OCI-LY1 (cell line): ENCODE data around the gene TK2.

Source experiments
- CTCF ChIP-seq: fragments of 200-600 bp; sonication (generic), shearing (Covaris generic); IDR thresholded peaks from 2 replicates; pipeline ENCODE4 v1.5.1; 2017; ENCODE audit warnings: mild to moderate bottlenecking, antibody characterized with exemption, low read length, moderate library complexity, mixed read lengths
- EZH2 ChIP-seq: fragments of 200-600 bp; sonication (generic), shearing (Covaris generic); IDR thresholded peaks from 2 replicates; pipeline ENCODE4 v1.8.0; 2017; ENCODE audit warnings: borderline replicate concordance, mixed run types, mild to moderate bottlenecking, antibody characterized with exemption, low read length, moderate library complexity, mixed read lengths

- TF ChIP-seq CTCF, result no peak
- TF ChIP-seq EZH2, result no peak
Measured at GRCh38 chr16:66517586-66518263, 32.2 kb downstream of the TK2 start.
